Limb (tissue), 2 donors: ENCODE measurements around the gene NAA10.

Source experiments
- DNase-seq, 2 donors: peaks; one replicate each; pipeline ENCODE4 v3.0.0-alpha.2; 2016; ENCODE audit errors: extremely low spot score in 2 of 2

Gene NAA10

GRCh38 chrX:153966841-153967535 is 32.2 kb upstream of the NAA10 start:
- no peak for DNase-seq

- no peak for DNase-seq
These were observed 31.4 kb upstream of the NAA10 start for GRCh38 chrX:153966283-153966688.

- no peak for DNase-seq
These were observed 30.6 kb upstream of the NAA10 start for GRCh38 chrX:153965406-153965805.

GRCh38 chrX:153964105-153964504 is 29.3 kb upstream of the NAA10 start:
- no peak for DNase-seq

GRCh38 chrX:153963546-153963945 is 28.7 kb upstream of the NAA10 start:
- no peak for DNase-seq

GRCh38 chrX:153961292-153961691 is 26.5 kb upstream of the NAA10 start:
- DNase-seq, result no peak

- DNase-seq, result no peak
These were observed 25.9 kb upstream of the NAA10 start for GRCh38 chrX:153960786-153961185.

- no peak for DNase-seq
These were observed 25.2 kb upstream of the NAA10 start for GRCh38 chrX:153960077-153960476.

- DNase-seq, result no peak
These were observed 24.8 kb upstream of the NAA10 start for GRCh38 chrX:153959649-153960048.

GRCh38 chrX:153958605-153959004 is 23.8 kb upstream of the NAA10 start:
- no peak for DNase-seq

- no peak for DNase-seq
These were observed 22.4 kb upstream of the NAA10 start for GRCh38 chrX:153957224-153957623.

GRCh38 chrX:153956044-153956907 is 21.4 kb upstream of the NAA10 start:
- DNase-seq, result no peak

- DNase-seq, result no peak
These were observed 20.4 kb upstream of the NAA10 start for GRCh38 chrX:153955228-153955732.

GRCh38 chrX:153954558-153955227 is 19.9 kb upstream of the NAA10 start:
- DNase-seq, result no peak

- no peak for DNase-seq
These were observed 19.2 kb upstream of the NAA10 start for GRCh38 chrX:153953892-153954557.

GRCh38 chrX:153953342-153953830 is 18.5 kb upstream of the NAA10 start:
- peak; percentile 23 to 83 for DNase-seq

GRCh38 chrX:153952373-153953026 is 17.7 kb upstream of the NAA10 start:
- no peak for DNase-seq

GRCh38 chrX:153951683-153952372 is 17.0 kb upstream of the NAA10 start:
- no peak for DNase-seq

- no peak for DNase-seq
These were observed 15.3 kb upstream of the NAA10 start for GRCh38 chrX:153950127-153950526.
